ENCODE measurements around the gene MYO7A.

MYO7A gene

DNA sequence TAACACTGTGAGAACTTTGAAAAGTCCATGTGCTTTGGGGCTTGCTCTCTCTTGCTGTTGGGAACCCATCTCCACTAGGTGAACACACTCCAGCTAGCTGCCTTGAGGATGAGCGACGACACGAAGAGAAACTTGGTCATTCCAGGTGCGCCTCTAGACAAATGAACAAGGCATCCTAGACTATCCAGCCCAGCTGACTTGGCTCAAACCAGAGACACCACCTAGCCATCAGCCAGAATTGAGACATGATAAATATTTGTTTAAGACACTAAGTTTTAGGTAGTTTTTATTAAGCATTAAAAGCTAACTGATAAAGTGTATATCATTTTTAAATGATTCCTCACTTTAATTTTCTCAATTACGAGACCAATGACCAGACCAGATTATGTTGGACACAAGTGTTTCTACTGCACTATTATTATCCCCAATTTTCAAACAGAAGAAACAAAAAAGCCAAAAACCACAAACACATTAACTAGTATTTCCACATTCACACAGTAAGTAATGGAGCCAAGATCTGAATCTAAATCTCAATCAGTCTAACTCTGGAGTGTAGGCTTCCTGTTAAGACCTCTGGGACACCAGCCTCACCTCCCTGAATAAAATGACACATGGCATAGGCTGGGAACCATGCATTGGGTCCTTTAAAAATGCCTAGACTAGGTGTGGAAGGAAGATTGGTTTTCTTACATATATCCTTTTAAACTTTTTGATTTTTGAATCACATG lies 103.0 kb downstream of the MYO7A start:
- no peak for DNase-seq

- DNase-seq = no peak
Observed at GRCh38 chr11:77231800-77232199, 103.8 kb downstream of the MYO7A start.

GRCh38 chr11:77232242-77232641 lies 104.2 kb downstream of the MYO7A start:
- no peak for DNase-seq

DNA sequence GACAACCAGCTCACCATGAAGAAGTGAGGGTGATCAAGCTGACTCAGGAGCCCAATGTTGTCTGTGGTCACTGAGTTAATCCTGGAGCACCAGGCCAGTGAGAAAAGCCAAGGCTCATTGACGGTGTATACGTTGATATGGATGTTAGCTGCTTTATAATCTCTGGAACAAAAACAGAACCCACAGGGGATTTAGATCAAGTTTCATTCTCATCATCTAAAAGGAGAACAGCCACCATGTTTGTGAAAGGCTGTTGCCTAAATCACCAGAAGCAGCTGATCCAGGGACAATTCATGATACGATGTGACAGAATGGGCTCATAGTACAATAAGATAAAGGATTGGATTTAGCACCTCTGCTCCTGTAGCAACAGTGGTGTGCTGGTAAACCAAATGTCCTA lies 105.0 kb downstream of the MYO7A start:
- no peak for DNase-seq

GRCh38 chr11:77236901-77237300 lies 108.9 kb downstream of the MYO7A start:
- DNase-seq = no peak

DNA sequence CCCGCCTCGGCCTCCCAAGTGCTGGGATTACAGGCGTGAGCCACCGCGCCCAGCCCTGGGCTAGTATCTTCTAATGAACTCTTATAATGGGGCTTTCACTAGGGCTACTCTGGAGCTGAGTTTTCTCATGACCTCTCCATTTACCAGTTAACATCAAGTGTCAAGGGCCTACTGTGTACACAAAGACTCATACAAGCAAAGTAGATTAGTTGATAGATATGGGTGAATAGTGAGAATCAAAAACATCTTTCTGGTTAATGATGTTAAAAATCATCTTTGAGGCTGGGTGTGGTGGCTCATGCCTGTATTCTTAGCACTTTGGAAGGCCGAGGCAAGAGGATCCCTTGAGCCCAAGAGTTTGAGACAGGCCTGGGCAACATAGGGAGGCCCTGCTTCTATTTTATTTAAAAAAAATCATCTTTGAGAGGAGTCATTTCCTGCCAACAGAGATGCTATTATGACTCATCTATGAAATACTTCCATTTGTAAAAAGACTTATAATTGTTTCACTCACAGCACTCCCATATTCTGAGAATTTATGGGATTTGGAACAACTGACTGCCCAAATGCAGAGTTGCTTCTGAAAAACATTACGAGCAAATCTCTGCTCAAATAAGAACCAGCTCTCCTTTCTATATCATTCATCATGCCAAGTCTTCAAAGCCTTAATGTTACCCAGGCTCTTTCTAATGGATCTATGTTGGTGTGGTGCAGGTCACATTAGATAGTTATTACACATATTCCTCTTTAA lies 116.4 kb downstream of the MYO7A start:
- no peak for DNase-seq

GRCh38 chr11:77249427-77249826 lies 121.4 kb downstream of the MYO7A start:
- no peak for DNase-seq

- no peak for DNase-seq
Observed at GRCh38 chr11:77250881-77251640, 123.0 kb downstream of the MYO7A start.

DNA sequence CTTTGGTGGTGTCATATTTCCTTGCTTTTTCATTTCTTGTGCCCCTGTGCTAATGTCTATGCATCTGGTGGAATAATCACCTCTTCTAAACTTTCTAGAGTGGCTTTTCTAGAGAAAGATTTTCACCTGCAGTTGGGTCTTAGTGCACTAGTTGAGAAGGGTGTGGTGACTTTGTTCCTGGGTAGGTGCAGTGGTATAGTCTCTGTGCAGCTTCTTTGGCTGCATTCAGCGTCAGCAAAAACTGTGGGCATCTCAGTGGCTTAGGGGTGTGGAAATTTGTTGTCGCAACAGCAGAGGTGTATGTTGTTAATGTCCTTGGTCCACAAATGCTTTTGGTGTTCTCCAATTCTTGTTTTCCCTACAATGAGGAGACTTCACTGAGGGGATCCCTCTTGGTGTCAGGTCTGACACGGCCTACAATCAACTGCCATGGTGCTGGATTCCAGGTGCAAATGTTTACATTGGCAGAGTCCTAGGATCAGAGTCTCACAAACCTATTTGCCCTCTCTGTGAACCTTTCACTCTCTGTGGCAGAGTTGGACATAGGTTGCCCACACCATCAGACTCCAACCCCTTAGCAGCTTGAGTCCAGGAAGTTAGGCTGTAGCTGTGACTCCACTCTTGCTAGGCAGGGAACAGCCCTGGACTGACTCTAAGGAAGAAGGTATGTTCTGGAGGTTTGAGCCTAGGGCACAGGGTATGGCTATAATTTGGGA lies 124.7 kb downstream of the MYO7A start:
- DNase-seq = no peak

- no peak for DNase-seq
Observed at GRCh38 chr11:77253690-77254089, 125.6 kb downstream of the MYO7A start.

- no peak for DNase-seq
Observed at GRCh38 chr11:77259641-77260040, 131.6 kb downstream of the MYO7A start.

- no peak for DNase-seq
Observed at GRCh38 chr11:77262803-77263202, 134.8 kb downstream of the MYO7A start.

Measured in CD4-positive, alpha-beta T cell treated with Interleukin-4 for 4 hours (primary cell).